Stimulated activated CD4-positive, alpha-beta T cell treated with anti-CD3 and anti-CD28 coated beads, Interleukin-1b, Interleukin-23, amount 100 ng/mL, for 48 hours (primary cell): Measurements from ENCODE around the gene ERRFI1.

Experiments
- DNase-seq: peaks from one replicate; pipeline ENCODE4 v3.0.0-alpha.2; 2020

The ERRFI1 gene

GRCh38 chr1:8042134-8042533 is 16.0 kb upstream of the ERRFI1 start:
- no peak for DNase-seq

GRCh38 chr1:8040586-8040985 is 14.5 kb upstream of the ERRFI1 start:
- DNase-seq, result no peak

- DNase-seq, result no peak
Measured at GRCh38 chr1:8039071-8039470, 13.0 kb upstream of the ERRFI1 start.

GRCh38 chr1:8035289-8035688 is 9.2 kb upstream of the ERRFI1 start:
- DNase-seq, result no peak

GRCh38 chr1:8033322-8033721 is 7.2 kb upstream of the ERRFI1 start:
- DNase-seq, result no peak

- no peak for DNase-seq
Measured at GRCh38 chr1:8032366-8032910, 6.3 kb upstream of the ERRFI1 start.

- no peak for DNase-seq
Measured at GRCh38 chr1:8031176-8031785, 5.2 kb upstream of the ERRFI1 start.

GRCh38 chr1:8028571-8028910 is 2.4 kb upstream of the ERRFI1 start:
- DNase-seq, result no peak

- no peak for DNase-seq
Measured at GRCh38 chr1:8027748-8028570, 1.9 kb upstream of the ERRFI1 start.

GRCh38 chr1:8026976-8027747 is 1.1 kb upstream of the ERRFI1 start:
- no peak for DNase-seq

GRCh38 chr1:8025671-8026144 is 401 bp downstream of the ERRFI1 start:
- DNase-seq, result no peak

GRCh38 chr1:8025061-8025670 is 943 bp downstream of the ERRFI1 start:
- DNase-seq, result no peak

- no peak for DNase-seq
Measured at GRCh38 chr1:8024329-8024728, 1.8 kb downstream of the ERRFI1 start.

- DNase-seq, result no peak
Measured at GRCh38 chr1:8023995-8024313, 2.2 kb downstream of the ERRFI1 start.

GRCh38 chr1:8023287-8023994 is 2.7 kb downstream of the ERRFI1 start:
- no peak for DNase-seq

- no peak for DNase-seq
Measured at GRCh38 chr1:8022395-8023286, 3.5 kb downstream of the ERRFI1 start.

- DNase-seq, result no peak
Measured at GRCh38 chr1:8021676-8022266, 4.3 kb downstream of the ERRFI1 start.

- no peak for DNase-seq
Measured at GRCh38 chr1:8020032-8020431, 6.1 kb downstream of the ERRFI1 start.

GRCh38 chr1:8019229-8019620 is 6.9 kb downstream of the ERRFI1 start:
- no peak for DNase-seq

- no peak for DNase-seq
Measured at GRCh38 chr1:8018492-8019228, 7.4 kb downstream of the ERRFI1 start.
